H1 (cell line): ENCODE data around the gene COL4A4. TPM values are rescaled to one million over a fixed set of nuclear protein-coding genes. Genes with fewer than 3 reads are reported as not detected.

ENCODE experiments used
- CTCF ChIA-PET: fragments of 300-600 bp; sonication (Branson Sonifier 250); formaldehyde crosslinking; loops from one replicate; lab custom pipeline; 2021; ENCODE audit not compliant: partially characterized antibody; lab: Charles Lee
- POLR2A ChIA-PET: fragments of 300-600 bp; sonication (Branson Sonifier 250); formaldehyde crosslinking; loops from one replicate; lab custom pipeline; 2021; ENCODE audit warnings: inconsistent platforms; ENCODE audit not compliant: partially characterized antibody; lab: Charles Lee
- DNase-seq, 2 experiments: peaks; one replicate each; pipeline versions ENCODE4 v3.0.0 to v3.0.0-alpha.2; 2010 to 2022; ENCODE audit warnings: low spot score in 2 of 2, low read depth in 1 of 2, mixed read lengths in 1 of 2
- FAIRE-seq: peaks from 2 replicates; lab custom pipeline; 2011; peaks lifted over from hg19 to GRCh38; lab: Jason Lieb, UNC
- H2AFZ ChIP-seq: 2 replicates; pipeline ENCODE4 v1.8.1; 2012; ENCODE audit warnings: low read length, inconsistent platforms
- H2AK5ac ChIP-seq: 2 replicates; pipeline ENCODE4 v1.6.1; 2013; ENCODE audit warnings: low read depth, low read length
- H2BK120ac ChIP-seq: replicated peaks from 2 replicates; pipeline ENCODE3; 2013; ENCODE audit warnings: low read depth, low read length, inconsistent platforms
- H2BK12ac ChIP-seq: 2 replicates; pipeline ENCODE4 v1.6.1; 2013; ENCODE audit warnings: low read depth, low read length
- H2BK15ac ChIP-seq: 2 replicates; pipeline ENCODE4 v1.6.1; 2013; ENCODE audit warnings: low read length
- H2BK20ac ChIP-seq: 2 replicates; pipeline ENCODE4 v1.6.1; 2013; ENCODE audit warnings: low read length
- H2BK5ac ChIP-seq: 2 replicates; pipeline ENCODE4 v1.6.1; 2013; ENCODE audit warnings: low read depth, low read length
- H3K14ac ChIP-seq: 2 replicates; pipeline ENCODE4 v1.6.1; 2013; ENCODE audit warnings: inconsistent platforms; ENCODE audit not compliant: insufficient read length
- H3K18ac ChIP-seq: 2 replicates; pipeline ENCODE4 v1.6.1; 2013; ENCODE audit warnings: low read length; ENCODE audit errors: extremely low read depth
- H3K23ac ChIP-seq: 2 replicates; pipeline ENCODE4 v1.6.1; 2013; ENCODE audit warnings: inconsistent platforms; ENCODE audit not compliant: insufficient read length
- H3K23me2 ChIP-seq: 2 replicates; pipeline ENCODE4 v1.6.1; 2013; ENCODE audit warnings: low read depth, low read length
- H3K27ac ChIP-seq: 2 replicates; pipeline ENCODE4 v1.6.1; 2011; ENCODE audit warnings: low read depth, low read length, inconsistent platforms
- H3K27me3 ChIP-seq, 4 experiments: replicated peaks in 1 of 4; 1 replicate in 1 of 4; 2 replicates in 3 of 4; pipeline versions ENCODE4 v1.6.1 to v1.8.1; 2011 to 2013; ENCODE audit warnings: low read length in 3 of 4, mild to moderate bottlenecking in 3 of 4, inconsistent platforms in 2 of 4, mixed read lengths in 2 of 4, moderate library complexity in 1 of 4; ENCODE audit not compliant: control insufficient read depth in 3 of 4, insufficient read depth in 3 of 4; ENCODE audit errors: extremely low read depth in 1 of 4
- H3K36me3 ChIP-seq, 4 experiments: 2 replicates each; pipeline versions ENCODE4 v1.6.1 to v1.8.1; 2011 to 2013; ENCODE audit warnings: mild to moderate bottlenecking in 4 of 4, low read length in 3 of 4, moderate library complexity in 2 of 4, control low read depth in 1 of 4, inconsistent platforms in 1 of 4; ENCODE audit not compliant: insufficient read depth in 4 of 4, control insufficient read depth in 2 of 4
- H3K4ac ChIP-seq: replicated peaks from 2 replicates; pipeline ENCODE3; 2013; ENCODE audit warnings: low read length, low read depth, mixed read lengths, inconsistent platforms; ENCODE audit not compliant: insufficient read length
- H3K4me1 ChIP-seq, 4 experiments: replicated peaks in 1 of 4; 1 replicate in 1 of 4; 2 replicates in 3 of 4; pipeline versions ENCODE4 v1.6.1 to v1.8.1; 2011 to 2013; ENCODE audit warnings: low read length in 3 of 4, inconsistent platforms in 2 of 4, mixed read lengths in 1 of 4; ENCODE audit not compliant: insufficient read depth in 4 of 4, control insufficient read depth in 3 of 4
- H3K4me2 ChIP-seq, 2 experiments: 2 replicates each; pipeline versions ENCODE4 v1.6.1 to v1.8.1; 2011 to 2013; ENCODE audit warnings: low read depth in 2 of 2, low read length in 2 of 2, control low read depth in 1 of 2, inconsistent platforms in 1 of 2, mild to moderate bottlenecking in 1 of 2; ENCODE audit not compliant: insufficient read depth in 1 of 2
- H3K4me3 ChIP-seq, 4 experiments: fragments of 200-600, 300-600 bp in 1 of 4; sonication (generic), shearing (Covaris generic), sonication (Bioruptor Twin) in 1 of 4; 2 replicates each; pipeline versions ENCODE4 v1.5.1 to v1.8.1; 2011 to 2016; ENCODE audit warnings: low read length in 4 of 4, low read depth in 3 of 4, control low read depth in 2 of 4, inconsistent platforms in 2 of 4, mild to moderate bottlenecking in 2 of 4, mixed read lengths in 1 of 4, moderate library complexity in 1 of 4; ENCODE audit not compliant: insufficient read depth in 2 of 4; ENCODE audit errors: extremely low read depth in 1 of 4
- H3K56ac ChIP-seq: replicated peaks from 2 replicates; pipeline ENCODE3; 2013; ENCODE audit warnings: low read depth, mild to moderate bottlenecking, mixed read lengths, low read length, inconsistent platforms; ENCODE audit not compliant: insufficient read length
- H3K79me1 ChIP-seq: 2 replicates; pipeline ENCODE4 v1.6.1; 2013; ENCODE audit warnings: low read depth, low read length, control low read depth
- H3K79me2 ChIP-seq, 2 experiments: 2 replicates each; pipeline versions ENCODE4 v1.6.1 to v1.8.1; 2012 to 2013; ENCODE audit warnings: low read length in 2 of 2, mild to moderate bottlenecking in 2 of 2, inconsistent platforms in 1 of 2; ENCODE audit not compliant: insufficient read depth in 2 of 2, control insufficient read depth in 1 of 2
- H3K9ac ChIP-seq, 4 experiments: replicated peaks in 1 of 4; 1 replicate in 1 of 4; 2 replicates in 3 of 4; pipeline versions ENCODE4 v1.6.1 to v1.8.1; 2011 to 2013; ENCODE audit warnings: low read depth in 3 of 4, low read length in 3 of 4, control low read depth in 2 of 4, mild to moderate bottlenecking in 2 of 4, moderate library complexity in 2 of 4, inconsistent platforms in 1 of 4; ENCODE audit errors: extremely low read depth in 1 of 4
- H3K9me3 ChIP-seq, 2 experiments: 2 replicates each; pipeline versions ENCODE4 v1.6.1 to v1.8.1; 2012 to 2013; ENCODE audit warnings: mild to moderate bottlenecking in 2 of 2, moderate library complexity in 2 of 2, control low read depth in 1 of 2, inconsistent platforms in 1 of 2, low read depth in 1 of 2, low read length in 1 of 2, mixed read lengths in 1 of 2; ENCODE audit not compliant: insufficient read depth in 2 of 2
- H4K20me1 ChIP-seq, 2 experiments: replicated peaks in 1 of 2; 2 replicates each; pipeline versions ENCODE3 to v1.8.1; 2011 to 2013; ENCODE audit warnings: inconsistent platforms in 2 of 2, low read length in 2 of 2, mild to moderate bottlenecking in 1 of 2; ENCODE audit not compliant: insufficient read depth in 2 of 2, control insufficient read depth in 1 of 2
- H4K5ac ChIP-seq: 2 replicates; pipeline ENCODE4 v1.6.1; 2013; ENCODE audit warnings: low read length, low read depth, mixed read lengths, inconsistent platforms; ENCODE audit not compliant: insufficient read length
- H4K8ac ChIP-seq: 2 replicates; pipeline ENCODE4 v1.8.0; 2013; ENCODE audit warnings: mild to moderate bottlenecking, moderate library complexity, low read length, inconsistent platforms; ENCODE audit not compliant: insufficient read depth; ENCODE audit errors: extremely low read depth
- H4K91ac ChIP-seq: replicated peaks from 2 replicates; pipeline ENCODE3; 2013; ENCODE audit warnings: low read length, mixed read lengths, inconsistent platforms; ENCODE audit not compliant: insufficient read length
- ASH2L ChIP-seq: fragments of 200-600, 300-600 bp; sonication (generic); IDR thresholded peaks from one replicate; pipeline ENCODE4 v1.7.1; 2017; ENCODE audit warnings: low read length
- CHD2 ChIP-seq: IDR thresholded peaks from 2 replicates; pipeline ENCODE4 v1.6.1; 2012; ENCODE audit warnings: low read length, improper control_type of control experiment
- EGR1 ChIP-seq: IDR thresholded peaks from 2 replicates; pipeline ENCODE4 v1.6.1; 2011; ENCODE audit warnings: low read depth, low read length, borderline replicate concordance
- FOSL1 ChIP-seq: IDR thresholded peaks from 2 replicates; pipeline ENCODE4 v1.6.1; 2011; ENCODE audit warnings: mild to moderate bottlenecking, low read depth, low read length, moderate library complexity; ENCODE audit not compliant: insufficient read depth
- GTF2F1 ChIP-seq: IDR thresholded peaks from 2 replicates; pipeline ENCODE4 v1.6.1; 2012; ENCODE audit warnings: low read depth, low read length, improper control_type of control experiment, borderline replicate concordance
- KDM5A ChIP-seq: fragments of 200-600 bp; IDR thresholded peaks from 2 replicates; pipeline ENCODE4 v1.7.1; 2012; ENCODE audit warnings: mild to moderate bottlenecking, low read length, inconsistent platforms, mixed read lengths
- TBP ChIP-seq: IDR thresholded peaks from 2 replicates; pipeline ENCODE4 v1.6.1; 2011; ENCODE audit warnings: low read depth, low read length, improper control_type of control experiment
- YY1 ChIP-seq: IDR thresholded peaks from 2 replicates; pipeline ENCODE4 v1.6.1; 2011; ENCODE audit warnings: low read depth, mild to moderate bottlenecking, low read length
- WGBS, 2 experiments: shearing (Covaris generic) in 1 of 2; methylation state at CpG; one replicate each; pipeline versions ENCODE4 v1.1.6 to v1.1.7; 2013 to 2015; ENCODE audit warnings: low lambda C conversion rate in 2 of 2, mixed read lengths in 2 of 2, inconsistent platforms in 1 of 2, low coverage in 1 of 2, missing lambda C conversion rate in 1 of 2; ENCODE audit not compliant: insufficient replicate concordance in 2 of 2, insufficient coverage in 1 of 2, insufficient read length in 1 of 2; ENCODE audit errors: extremely low coverage in 1 of 2, missing lambda C conversion rate in 1 of 2; 5-methylcytosine and 5-hydroxymethylcytosine counted together
- polyA plus RNA-seq, 7 experiments: library from polyadenylated mRNA; depleted of rRNA in 3 of 7; stranded (reverse) in 5 of 7; unstranded in 2 of 7; fragments of >200 nt in 5 of 7; fragments of 200-250 nt in 2 of 7; gene quantifications; 1 replicate in 5 of 7; 2 replicates in 1 of 7; 4 replicates in 1 of 7; pipeline versions ENCODE4 v1.2.1 to v1.2.3, GENCODE V29; 2011 to 2013; ENCODE audit warnings: missing spikeins in 2 of 7, mixed read lengths in 2 of 7
- total RNA-seq: library from RNA; stranded (reverse); fragmentation: NEBNext Ultra II Directional; extraction: Animal tissue kit (Norgen Biotek cat#: 25700); gene quantifications from 2 replicates; pipeline ENCODE4 v1.2.1, GENCODE V29; 2021

The COL4A4 gene
- total and polyA plus RNA-seq, 2 of the 8 experiments (the other 6 are each of a cell fraction or from before 2014, with no cell fraction given): 0.33 to 1.7 TPM

DNA sequence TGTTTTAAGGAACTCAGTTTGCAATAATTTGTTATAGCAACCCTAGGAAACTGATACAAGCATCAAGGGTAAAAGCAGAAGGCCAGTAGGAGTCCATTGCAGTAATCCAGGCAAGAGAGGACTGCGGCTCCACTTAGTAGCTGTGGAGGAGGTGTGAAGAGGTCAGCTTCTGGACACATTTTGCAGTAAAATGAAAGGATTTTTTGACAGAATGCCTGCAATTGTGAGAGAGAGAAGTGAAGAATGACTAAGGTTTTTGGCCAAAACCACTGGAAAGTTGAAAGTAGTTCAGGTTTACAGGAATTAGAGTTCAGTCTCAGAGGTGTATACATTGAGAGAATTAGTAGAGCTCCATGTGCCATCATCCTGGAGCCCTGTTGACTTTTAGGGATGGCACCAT lies 198.6 kb downstream of the COL4A4 start:
- Histone ChIP-seq H2AFZ (no peak overlapping the region), H2BK15ac (no peak overlapping the region), H4K91ac (no peak overlapping the region), H4K20me1 (no peaks in the 10 kb centered on the region), H3K56ac (no peak overlapping the region), H3K4ac (no peak overlapping the region), H3K27me3 (no peaks in the 10 kb centered on the region), H2BK20ac (no peak overlapping the region), H3K14ac (no peak overlapping the region), H3K9me3 (no peaks in the 10 kb centered on the region), H3K4me2 (no peak overlapping the region), H3K23ac (no peak overlapping the region), H4K8ac (no peak overlapping the region), H3K79me2 (no peaks in the 10 kb centered on the region), H3K4me1 (peaks cover 0 to 6% (median 0%) of the 10 kb centered on the region in 4 experiments; a peak in 2 of 7 replicates), H3K27ac (no peak overlapping the region), H3K79me1 (no peaks in the 10 kb centered on the region), H3K36me3 (no peaks in the 10 kb centered on the region), H3K18ac (no peak overlapping the region), H3K9ac (no peak overlapping the region), H2AK5ac (no peak overlapping the region), H2BK5ac (no peak overlapping the region), H2BK120ac (no peak overlapping the region), H3K23me2 (no peaks in the 10 kb centered on the region), H2BK12ac (no peak overlapping the region), H4K5ac (no peak overlapping the region)
- CTCF ChIA-PET: no interaction called here
- 55% methylated on average over 1 of the region's 1 CpG; no CpG with 5 or more reads in 1 of the 2 experiments for WGBS, 2 experiments
- no peak for DNase-seq
- POLR2A ChIA-PET: no interaction called here
- TF ChIP-seq FOSL1: no peak
- TF ChIP-seq YY1: no peak
- no peak for TF ChIP-seq EGR1
- TF ChIP-seq CHD2: no peak
- TF ChIP-seq TBP: no peak
- TF ChIP-seq KDM5A: no peak
- TF ChIP-seq ASH2L: no peak
- TF ChIP-seq GTF2F1: no peak
- TF ChIP-seq, all 59 proteins: peak for 0
- H3K4me3 ChIP-seq: no peak overlapping the region
- no peak for FAIRE-seq
